KOPT-K1 (cell line): ENCODE data around the gene CFAP58.
A peak's percentile ranks its signal among the peaks of the same experiment; 100 is the strongest.

Experiments
- H3K27ac ChIP-seq: fragments of 200-600 bp; sonication (generic); 2 replicates; pipeline ENCODE4 v1.5.1; 2016; ENCODE audit warnings: antibody characterized with exemption, mild to moderate bottlenecking, low read depth, low read length; ENCODE audit not compliant: poor library complexity, severe bottlenecking
- H3K36me3 ChIP-seq: fragments of 200-600 bp; sonication (generic); 2 replicates; pipeline ENCODE4 v1.5.1; 2017; ENCODE audit warnings: antibody characterized with exemption, mild to moderate bottlenecking, low read length, moderate library complexity; ENCODE audit not compliant: insufficient read depth
- H3K9me3 ChIP-seq: fragments of 200-600 bp; sonication (generic); 2 replicates; pipeline ENCODE4 v1.5.1; 2017; ENCODE audit warnings: antibody characterized with exemption, low read length, mild to moderate bottlenecking; ENCODE audit not compliant: insufficient read depth, poor library complexity, severe bottlenecking

CFAP58 gene

DNA sequence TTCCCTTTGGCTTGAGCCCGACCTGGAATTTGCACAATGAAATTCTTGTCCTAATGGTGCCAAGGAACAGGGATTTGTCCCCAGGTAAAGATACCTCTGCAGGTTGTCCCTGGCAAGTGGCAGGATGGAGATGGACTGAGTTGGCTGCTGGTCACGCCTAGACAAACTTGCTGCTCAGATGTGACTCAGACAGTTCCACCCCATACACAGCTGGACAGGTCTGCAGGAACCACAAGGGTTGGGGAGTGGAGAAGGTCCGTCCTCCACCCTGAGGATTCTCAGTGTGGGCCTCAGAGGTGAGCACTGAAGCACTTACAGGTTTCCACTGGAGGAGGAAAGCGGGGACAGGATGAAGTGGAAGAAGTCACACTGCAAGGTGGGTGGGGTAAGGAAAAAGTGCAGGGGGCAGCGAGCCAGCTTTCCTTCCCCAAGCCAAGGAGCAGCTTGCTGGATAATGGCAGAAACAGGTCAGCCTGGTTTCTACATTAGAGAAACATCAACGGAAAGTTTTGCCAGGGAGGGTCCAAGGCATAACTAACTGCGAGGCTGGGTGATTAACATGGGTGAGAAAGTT, 35.8 kb upstream of the CFAP58 start:
- peaks cover 31% of the 10 kb centered on the region for H3K36me3 ChIP-seq
- H3K9me3 ChIP-seq = no peaks in the 10 kb centered on the region
- no peak overlapping the region for H3K27ac ChIP-seq

DNA sequence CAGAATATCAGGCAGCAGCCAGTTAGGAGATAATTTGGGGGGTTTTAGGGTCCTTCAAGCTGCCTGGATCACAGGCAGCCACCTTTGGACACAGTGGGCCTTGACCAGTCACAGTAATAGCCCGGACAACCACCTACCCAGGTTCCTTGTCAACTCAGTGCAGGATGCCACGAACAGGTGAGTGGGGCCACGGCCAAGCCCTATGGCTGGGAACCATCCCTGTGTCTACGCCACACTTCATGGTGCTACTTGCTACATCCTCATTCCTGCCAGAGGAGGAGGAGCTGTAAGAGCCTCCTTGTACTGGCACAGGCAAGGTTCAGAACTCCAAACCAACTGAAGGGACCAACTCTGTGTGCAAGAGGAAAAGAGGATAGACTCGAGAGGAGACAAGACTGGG, 35.3 kb upstream of the CFAP58 start:
- peaks cover 26% of the 10 kb centered on the region for H3K36me3 ChIP-seq
- H3K9me3 ChIP-seq = no peaks in the 10 kb centered on the region
- no peak overlapping the region for H3K27ac ChIP-seq

DNA sequence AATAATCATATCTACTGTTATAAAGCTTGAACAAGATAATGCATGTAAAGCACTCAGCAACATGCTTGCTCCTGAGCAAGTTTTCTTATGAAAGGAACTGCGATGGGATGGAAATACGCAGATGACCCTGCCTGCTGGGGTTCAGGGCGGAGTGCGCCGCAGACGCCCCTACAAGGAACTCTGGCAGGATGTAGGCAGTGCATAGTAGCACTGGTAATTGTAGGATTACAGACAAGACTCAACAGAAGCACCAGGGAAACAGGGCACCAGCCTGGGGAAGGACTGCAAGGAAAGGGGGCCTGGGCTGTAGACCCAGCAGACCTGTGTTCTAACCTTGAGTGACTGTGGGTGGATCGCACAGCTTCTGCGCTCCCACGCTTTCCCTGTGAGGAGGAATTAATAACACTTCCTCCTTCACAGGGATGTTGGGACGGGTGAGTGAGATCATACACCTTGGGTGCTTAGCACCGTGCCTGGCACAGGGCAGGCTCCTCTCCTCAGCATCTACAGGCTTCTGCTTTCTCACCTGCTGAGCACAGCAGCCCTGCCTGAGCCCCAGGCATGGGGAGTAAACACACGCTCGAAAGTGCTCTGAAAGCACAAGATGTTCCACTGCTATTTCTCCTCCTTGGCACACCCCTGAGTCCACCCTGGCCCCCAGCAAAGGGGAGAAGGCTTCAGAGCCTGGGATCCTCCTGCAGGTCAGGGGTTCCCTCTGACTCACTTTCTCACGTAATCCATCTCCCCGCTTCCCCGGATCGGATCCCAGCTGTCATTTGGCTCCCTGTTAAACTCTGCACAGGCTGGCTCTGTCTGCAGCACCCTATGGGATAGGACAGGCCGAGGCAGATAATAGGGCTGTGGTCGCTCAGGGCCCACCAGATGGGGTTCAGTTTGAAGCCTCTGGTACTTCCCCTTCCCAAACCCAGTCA, 34.6 kb upstream of the CFAP58 start:
- Histone ChIP-seq H3K9me3 (no peaks in the 10 kb centered on the region), H3K36me3 (peaks cover 18% of the 10 kb centered on the region), H3K27ac (no peak overlapping the region)

DNA sequence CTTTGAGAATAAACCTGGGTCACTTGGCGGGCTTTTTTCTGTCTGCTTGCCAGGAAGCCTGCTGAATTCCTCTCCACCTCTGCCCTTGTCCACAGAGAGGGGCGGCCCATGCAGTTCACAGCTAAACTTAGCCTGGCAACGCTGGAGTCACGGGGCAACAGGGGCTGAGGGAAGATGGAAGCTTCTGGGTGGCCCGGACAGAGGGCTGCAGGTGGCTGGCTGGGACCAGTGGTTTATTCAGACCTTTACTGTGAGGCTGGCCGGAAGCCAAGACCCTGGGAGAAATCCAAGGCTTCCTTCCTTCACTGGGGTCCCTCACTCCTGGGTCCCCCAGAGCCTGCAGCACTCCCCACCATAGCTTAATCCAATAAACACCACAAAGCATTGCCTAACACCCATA, 32.4 kb upstream of the CFAP58 start:
- no peak overlapping the region for H3K27ac ChIP-seq
- H3K9me3 ChIP-seq = no peaks in the 10 kb centered on the region
- H3K36me3 ChIP-seq = no peaks in the 10 kb centered on the region

DNA sequence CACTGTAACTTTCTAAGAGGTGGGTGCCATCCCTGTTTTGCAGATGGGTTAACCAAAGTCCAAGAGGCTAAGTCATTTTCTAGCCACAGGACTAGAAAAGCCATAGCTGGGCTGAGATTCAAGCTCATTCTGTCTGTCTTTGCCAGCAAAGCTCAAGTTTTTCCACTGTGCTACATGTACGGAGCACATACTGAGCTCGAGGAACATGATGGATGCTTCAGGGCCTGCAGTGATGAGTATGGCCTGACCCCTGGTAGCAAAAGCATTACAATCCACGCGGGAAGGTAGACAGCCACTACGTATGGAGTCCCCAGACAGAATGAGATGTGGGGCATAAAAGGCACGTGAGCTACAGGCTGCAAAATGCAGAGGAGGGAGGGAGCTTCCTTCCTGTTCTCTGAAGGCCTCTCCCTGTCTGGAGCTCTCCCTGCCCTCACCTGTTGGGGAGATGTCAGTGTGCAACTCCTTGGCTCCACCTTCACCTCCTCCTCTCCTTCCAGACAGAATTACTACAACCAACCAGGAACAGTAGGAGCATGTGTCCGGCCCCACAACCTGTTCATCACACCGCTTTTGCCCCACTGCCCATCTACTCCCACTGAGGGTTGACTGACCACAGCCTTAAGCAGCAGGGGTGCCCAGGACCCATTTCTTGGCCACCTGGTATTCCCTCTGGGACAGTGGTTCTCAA, 31.8 kb upstream of the CFAP58 start:
- H3K9me3 ChIP-seq = no peaks in the 10 kb centered on the region
- no peak overlapping the region for H3K27ac ChIP-seq
- no peaks in the 10 kb centered on the region for H3K36me3 ChIP-seq

DNA sequence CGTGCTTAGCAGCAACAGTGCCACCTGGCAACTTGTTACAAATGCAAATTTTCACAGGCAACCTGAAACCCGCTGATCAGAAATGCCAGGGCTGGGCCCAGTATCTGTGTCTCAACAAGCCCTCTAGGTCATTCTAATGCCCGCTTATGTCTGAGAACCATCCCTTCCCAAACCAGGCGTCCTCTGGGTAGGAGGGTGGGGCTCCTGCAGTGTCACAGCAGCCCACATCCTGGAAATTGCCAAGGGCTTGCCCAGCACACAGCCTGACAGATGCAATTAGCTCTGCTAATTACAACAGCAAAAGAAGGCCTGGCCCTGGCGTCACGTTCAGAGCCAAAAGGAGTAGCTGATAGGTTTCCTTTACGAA, 31.2 kb upstream of the CFAP58 start:
- H3K9me3 ChIP-seq = no peaks in the 10 kb centered on the region
- H3K36me3 ChIP-seq = no peaks in the 10 kb centered on the region
- no peak overlapping the region for H3K27ac ChIP-seq

DNA sequence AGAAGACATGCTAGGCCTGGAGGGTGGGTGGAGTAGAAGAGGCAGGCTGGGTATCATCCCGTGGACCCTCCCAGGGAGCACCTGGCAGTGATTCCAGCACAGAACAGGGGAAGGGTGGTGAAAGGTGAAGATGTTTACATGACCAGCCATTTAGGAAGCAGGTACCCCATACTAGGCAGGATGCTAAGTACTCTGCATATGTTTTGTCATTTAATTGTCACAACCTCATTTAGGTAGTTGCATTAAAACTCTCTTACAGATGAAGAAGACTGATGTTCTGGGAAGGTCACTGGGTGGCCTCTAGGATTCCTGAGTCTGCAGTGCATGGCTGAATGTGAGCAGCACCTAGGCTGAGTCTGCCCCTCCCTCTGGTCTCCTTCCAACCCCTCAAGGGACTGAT, 30.5 kb upstream of the CFAP58 start:
- H3K36me3 ChIP-seq = no peaks in the 10 kb centered on the region
- no peaks in the 10 kb centered on the region for H3K9me3 ChIP-seq
- H3K27ac ChIP-seq = no peak overlapping the region

DNA sequence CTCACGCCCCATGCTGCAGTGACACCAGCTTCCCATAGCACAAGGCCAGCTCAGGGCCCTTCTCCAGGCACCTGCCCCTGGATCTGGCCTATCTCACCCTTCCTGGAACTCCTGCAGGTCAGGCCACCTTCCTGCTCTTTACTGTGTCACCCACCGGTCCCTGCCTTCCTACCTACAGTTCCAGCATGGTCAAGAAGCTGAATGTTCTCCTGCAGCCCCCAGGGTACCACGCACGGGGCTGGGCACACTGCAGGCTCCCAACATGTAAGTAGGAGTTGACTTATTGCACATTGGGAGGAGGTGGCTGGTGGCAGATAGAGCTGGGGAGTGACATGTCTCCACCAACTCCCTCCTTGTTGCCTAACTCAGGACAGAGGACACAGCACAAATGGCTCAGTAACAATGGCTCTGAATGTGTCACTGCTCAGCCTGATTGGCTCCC, 29.9 kb upstream of the CFAP58 start:
- no peaks in the 10 kb centered on the region for H3K9me3 ChIP-seq
- no peak overlapping the region for H3K27ac ChIP-seq
- H3K36me3 ChIP-seq = no peaks in the 10 kb centered on the region

DNA sequence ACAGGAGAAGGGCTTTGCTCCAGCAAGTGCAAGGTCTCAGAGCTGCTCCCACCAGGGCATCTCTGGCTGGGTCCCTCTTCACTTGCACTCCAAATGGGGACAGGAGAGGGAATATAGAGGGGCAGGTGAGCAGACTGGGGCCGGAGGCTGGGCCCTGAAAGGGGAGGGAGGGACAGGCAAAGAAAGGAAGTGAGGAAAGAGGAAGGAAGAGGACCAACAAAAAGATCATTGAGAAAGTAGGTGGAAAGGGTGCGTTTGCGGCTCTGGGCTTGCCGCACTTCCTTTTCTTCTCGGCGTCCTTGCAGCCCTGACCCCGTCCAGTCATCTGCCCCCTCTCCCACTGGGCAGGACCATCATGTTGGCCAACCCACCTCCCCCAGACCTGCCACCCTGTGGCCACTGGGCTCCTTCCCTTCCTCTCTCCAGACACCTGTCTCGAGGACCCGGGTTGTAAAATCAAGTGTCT, 29.4 kb upstream of the CFAP58 start:
- Histone ChIP-seq H3K36me3 (no peaks in the 10 kb centered on the region), H3K27ac (no peak overlapping the region), H3K9me3 (no peaks in the 10 kb centered on the region)

DNA sequence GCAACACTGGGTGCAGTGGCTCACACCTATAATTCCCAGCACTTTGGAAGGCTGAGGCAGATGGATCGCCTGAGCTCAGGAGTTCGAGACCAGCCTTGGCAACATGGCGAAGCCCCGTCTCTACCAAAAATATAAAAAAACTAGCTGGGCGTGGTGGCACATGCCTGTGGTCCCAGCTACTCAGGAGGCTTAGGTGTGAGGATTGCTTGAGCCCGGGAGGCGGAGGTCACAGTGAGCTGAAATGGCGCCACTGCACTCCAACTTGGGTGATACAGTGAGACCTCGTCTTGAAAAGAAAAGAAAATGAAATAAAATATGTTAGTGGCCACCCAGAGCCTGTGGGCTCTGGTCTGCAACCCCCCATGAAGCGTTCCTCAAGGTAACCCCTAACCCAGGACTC, 28.7 kb upstream of the CFAP58 start:
- H3K27ac ChIP-seq = no peak overlapping the region
- H3K36me3 ChIP-seq = no peaks in the 10 kb centered on the region
- H3K9me3 ChIP-seq = no peaks in the 10 kb centered on the region

DNA sequence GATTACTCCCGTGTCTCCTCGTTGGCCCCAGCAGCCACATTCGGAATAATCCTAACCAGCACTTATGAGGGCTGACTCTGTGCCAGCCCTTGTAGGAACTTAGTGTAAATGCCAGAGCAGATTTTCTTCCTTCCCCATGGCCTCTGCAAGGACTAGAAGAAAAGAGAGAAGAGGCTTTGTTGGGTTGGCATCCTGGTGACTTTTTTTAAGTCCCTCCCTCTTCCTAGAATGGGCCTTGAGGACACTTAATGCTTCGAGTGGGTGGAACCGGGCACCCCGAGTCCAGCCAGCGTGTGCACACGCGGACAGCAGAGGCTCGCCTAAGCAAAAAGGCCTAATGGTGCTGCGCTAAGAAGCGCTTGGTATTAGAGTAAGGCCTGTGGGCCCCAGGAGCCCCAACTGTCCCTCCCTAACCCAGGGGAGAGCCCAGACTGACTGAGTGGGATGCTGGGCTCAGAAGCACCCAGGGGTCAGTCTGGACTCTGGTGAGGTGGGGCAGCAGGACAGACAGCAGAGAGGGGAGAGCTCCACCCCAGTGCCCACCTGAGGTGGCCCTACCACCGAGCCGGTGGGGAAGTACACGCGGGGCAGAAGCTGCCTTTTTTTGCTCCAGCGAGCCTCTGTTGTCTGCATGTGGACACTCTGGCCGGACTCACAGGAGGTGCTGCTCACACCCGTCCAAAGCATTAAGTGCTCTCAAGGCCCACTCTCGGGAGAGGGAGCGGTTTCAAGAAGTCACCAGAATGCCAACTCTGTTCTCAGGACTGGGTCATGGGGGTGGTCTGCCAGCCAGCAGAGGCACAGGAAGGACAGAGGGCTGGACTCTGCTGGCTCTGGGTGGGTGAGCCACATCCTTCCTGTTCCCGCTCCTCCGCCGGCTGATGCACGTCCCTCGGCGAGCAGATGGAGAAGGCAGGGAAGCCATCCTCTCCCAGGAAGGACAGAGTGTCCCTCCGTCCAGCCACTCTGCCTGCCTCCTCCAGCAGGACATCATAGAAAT, 27.9 kb upstream of the CFAP58 start:
- no peaks in the 10 kb centered on the region for H3K9me3 ChIP-seq
- no peak overlapping the region for H3K27ac ChIP-seq
- no peaks in the 10 kb centered on the region for H3K36me3 ChIP-seq

DNA sequence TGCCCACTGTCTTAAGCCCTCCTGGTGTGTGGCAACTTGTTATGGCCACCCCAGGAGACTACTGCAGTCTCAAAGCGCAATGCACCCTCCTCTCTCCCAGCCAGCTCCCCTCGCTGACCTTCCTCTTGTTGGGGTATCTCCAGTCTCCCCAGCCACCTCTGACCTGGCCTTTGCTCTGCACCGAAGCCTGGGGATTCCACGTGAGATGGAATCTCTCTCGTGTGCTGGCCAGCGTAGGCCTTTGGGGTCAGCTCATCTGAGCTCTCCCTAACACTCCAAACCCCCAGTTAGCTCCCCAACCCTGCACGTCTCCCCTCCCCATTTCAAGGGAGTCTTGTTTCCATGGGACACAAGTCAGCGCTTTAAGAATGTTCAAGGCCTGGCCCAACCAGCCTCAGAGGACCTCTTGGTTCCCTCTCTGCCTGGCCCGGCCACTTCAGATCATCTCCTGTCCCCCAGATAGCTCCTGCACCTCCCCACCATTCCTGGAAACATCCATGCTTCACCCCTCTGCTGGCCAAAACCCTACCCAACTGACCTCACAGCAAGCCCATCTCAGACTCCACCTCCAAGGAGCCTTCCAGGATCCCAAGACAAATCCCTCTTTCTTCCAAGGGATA, 26.5 kb upstream of the CFAP58 start:
- H3K27ac ChIP-seq = no peak overlapping the region

DNA sequence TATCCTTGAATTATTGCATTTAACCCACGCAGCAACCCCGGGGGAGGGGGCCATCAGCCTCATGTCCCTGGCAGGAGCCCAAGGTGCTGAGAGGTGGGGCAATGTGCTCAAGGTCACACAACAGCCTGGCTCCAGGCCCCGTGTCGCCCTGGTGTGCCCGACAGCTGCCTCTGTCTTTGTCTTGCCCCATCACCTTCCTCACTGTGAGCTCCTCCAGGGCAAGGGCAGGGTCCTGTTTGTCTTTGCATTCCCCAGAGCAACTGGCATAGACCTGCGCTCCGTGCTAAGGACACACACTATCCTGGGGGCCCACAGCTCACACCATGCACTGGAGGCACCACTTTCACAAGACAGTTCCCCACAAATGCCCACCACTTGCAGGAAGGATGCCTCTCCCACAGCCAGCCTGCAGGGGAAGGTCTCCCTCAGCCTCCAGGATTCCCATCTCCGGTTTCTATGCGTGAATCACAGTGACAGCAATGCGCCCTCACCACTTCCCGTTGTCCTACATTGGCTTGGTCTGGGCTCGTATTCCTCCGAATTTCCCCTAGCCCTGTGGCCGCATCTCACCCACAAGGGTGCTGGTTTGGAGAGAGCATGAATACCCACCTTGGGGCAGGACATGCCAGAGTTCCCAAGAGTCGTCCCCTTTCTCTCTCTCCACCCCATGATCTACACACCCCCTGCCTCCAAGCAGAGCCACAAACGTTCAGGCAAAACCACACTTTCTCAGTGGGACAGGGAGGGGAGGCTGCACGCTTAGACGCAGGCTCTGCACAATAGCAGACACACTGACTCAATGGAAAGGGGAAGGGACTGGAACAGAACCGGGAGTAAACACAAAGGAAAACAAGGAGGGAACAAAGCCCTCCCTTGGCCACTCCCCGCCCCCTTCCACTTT, 25.6 kb upstream of the CFAP58 start:
- no peaks in the 10 kb centered on the region for H3K36me3 ChIP-seq
- H3K9me3 ChIP-seq = no peaks in the 10 kb centered on the region
- H3K27ac ChIP-seq = peak overlapping the region; percentile 68

More for the DNA sequence above, 26.5 kb upstream of the CFAP58 start:
- Histone ChIP-seq H3K9me3 (no peaks in the 10 kb centered on the region), H3K36me3 (no peaks in the 10 kb centered on the region)
